ENCODE measurements around the gene STX11.

GRCh38 chr6:144141470-144141869, 8.8 kb upstream of the STX11 start:
- no peak for TF ChIP-seq CTCF (conservative IDR thresholded peaks at IDR 0.05)
- no peak for TF ChIP-seq EZH2 (IDR thresholded peaks at IDR 0.05; ENCODE audit: low read depth)
